Measurements from ENCODE around the gene SLC13A5.

- no peak for TF ChIP-seq EZH2 (IDR thresholded peaks at IDR 0.05; ENCODE audit: borderline replicate concordance, low read depth, low read length)
- no peak for TF ChIP-seq ZNF583 (CRISPR knock-in tag; IDR thresholded peaks at IDR 0.05)
- TF ChIP-seq MAX (CRISPR knock-in tag; IDR thresholded peaks at IDR 0.05) = no peak
- no peak for TF ChIP-seq NRF1 (conservative IDR thresholded peaks at IDR 0.05 in 1 of 2, IDR thresholded peaks at IDR 0.05 in 1 of 2)
- no peak for TF ChIP-seq THAP12 (CRISPR knock-in tag; IDR thresholded peaks at IDR 0.05)
- TF ChIP-seq NKRF (IDR thresholded peaks at IDR 0.05; ENCODE audit: borderline replicate concordance) = no peak
Observed at GRCh38 chr17:6661464-6661848, 51.7 kb downstream of the SLC13A5 start.
